Neural crest cell (in vitro differentiated cells): Measurements from ENCODE around the gene KCNIP3. TPM values are rescaled to one million over a fixed set of nuclear protein-coding genes. Genes with fewer than 3 reads are reported as not detected.
A peak's percentile ranks its signal among the peaks of the same experiment; 100 is the strongest.

Source experiments
- DNase-seq: peaks from one replicate; pipeline ENCODE4 v3.0.0; 2021; ENCODE audit warnings: low read depth, mixed read lengths, low spot score
- H3K27ac Mint-ChIP-seq: one replicate; pipeline ENCODE4 v1.8.0; 2021; ENCODE audit warnings: mild to moderate bottlenecking, mixed read lengths; ENCODE audit not compliant: unreplicated experiment
- H3K27me3 Mint-ChIP-seq: 2 replicates; pipeline ENCODE4 v1.8.0; 2021; ENCODE audit warnings: low read depth, mild to moderate bottlenecking, mixed read lengths
- H3K36me3 Mint-ChIP-seq: 2 replicates; pipeline ENCODE4 v1.8.0; 2021; ENCODE audit warnings: low read depth, mild to moderate bottlenecking, mixed read lengths
- H3K4me1 Mint-ChIP-seq: 2 replicates; pipeline ENCODE4 v1.8.0; 2021; ENCODE audit warnings: mixed read lengths
- H3K4me3 Mint-ChIP-seq: one replicate; pipeline ENCODE4 v1.8.0; 2021; ENCODE audit warnings: mild to moderate bottlenecking, mixed read lengths
- H3K9me3 Mint-ChIP-seq: 2 replicates; pipeline ENCODE4 v1.8.0; 2021; ENCODE audit warnings: mixed read lengths
- CTCF ChIP-seq: fragments of 200-600 bp; sonication (generic); conservative IDR thresholded peaks from 2 replicates; pipeline ENCODE4 v1.5.0; 2021; ENCODE audit warnings: antibody characterized with exemption, mild to moderate bottlenecking
- total RNA-seq: library from RNA; stranded (reverse); gene quantifications from 2 replicates; pipeline ENCODE4 v1.2.1, GENCODE V29; 2021

Gene KCNIP3
- total RNA-seq, 1 donor from 2014 or later = 2.9 TPM

GRCh38 chr2:95292623-95293260 lies 4.4 kb upstream of the KCNIP3 start:
- no peak overlapping the region for H3K4me3 Mint-ChIP-seq
- no peaks in the 10 kb centered on the region for H3K27me3 Mint-ChIP-seq
- H3K4me1 Mint-ChIP-seq = peaks cover 4% of the 10 kb centered on the region
- H3K36me3 Mint-ChIP-seq = peaks cover 7% of the 10 kb centered on the region
- H3K9me3 Mint-ChIP-seq = peaks cover 6% of the 10 kb centered on the region
- peak overlapping the region; percentile 62 for H3K27ac Mint-ChIP-seq
- no peak for DNase-seq
- no peak for TF ChIP-seq CTCF

GRCh38 chr2:95294579-95295250 lies 2.4 kb upstream of the KCNIP3 start:
- H3K4me1 Mint-ChIP-seq = peaks cover 8% of the 10 kb centered on the region
- H3K27ac Mint-ChIP-seq = peak overlapping the region; percentile 50
- H3K36me3 Mint-ChIP-seq = peaks cover 7% of the 10 kb centered on the region
- H3K27me3 Mint-ChIP-seq = no peaks in the 10 kb centered on the region
- H3K9me3 Mint-ChIP-seq = peaks cover 6% of the 10 kb centered on the region
- TF ChIP-seq CTCF = no peak
- H3K4me3 Mint-ChIP-seq = no peak overlapping the region
- no peak for DNase-seq

- H3K27ac Mint-ChIP-seq = no peak overlapping the region
- peaks cover 2% of the 10 kb centered on the region for H3K36me3 Mint-ChIP-seq
- no peak overlapping the region for H3K4me3 Mint-ChIP-seq
- H3K4me1 Mint-ChIP-seq = peaks cover 8% of the 10 kb centered on the region
- no peaks in the 10 kb centered on the region for H3K27me3 Mint-ChIP-seq
- H3K9me3 Mint-ChIP-seq = peaks cover 3% of the 10 kb centered on the region
- TF ChIP-seq CTCF = no peak
- no peak for DNase-seq
These were observed 1.8 kb upstream of the KCNIP3 start for GRCh38 chr2:95295376-95295775.

- TF ChIP-seq CTCF = no peak
- no peak overlapping the region for H3K27ac Mint-ChIP-seq
- no peak overlapping the region for H3K4me3 Mint-ChIP-seq
- DNase-seq = no peak
- H3K36me3 Mint-ChIP-seq = no peaks in the 10 kb centered on the region
- H3K4me1 Mint-ChIP-seq = peaks cover 8% of the 10 kb centered on the region
- peaks cover 3% of the 10 kb centered on the region for H3K9me3 Mint-ChIP-seq
- no peaks in the 10 kb centered on the region for H3K27me3 Mint-ChIP-seq
These were observed 1.1 kb upstream of the KCNIP3 start for GRCh38 chr2:95296011-95296410.

- Mint-ChIP-seq H3K27ac (no peak overlapping the region), H3K4me3 (no peak overlapping the region), H3K27me3 (no peaks in the 10 kb centered on the region), H3K4me1 (peaks cover 8% of the 10 kb centered on the region), H3K36me3 (no peaks in the 10 kb centered on the region), H3K9me3 (no peaks in the 10 kb centered on the region)
- no peak for TF ChIP-seq CTCF
- DNase-seq = no peak
These were observed 670 bp downstream of the KCNIP3 start for GRCh38 chr2:95297639-95298395.
